Measurements from ENCODE around the gene TAF3.

TAF3 gene

DNA sequence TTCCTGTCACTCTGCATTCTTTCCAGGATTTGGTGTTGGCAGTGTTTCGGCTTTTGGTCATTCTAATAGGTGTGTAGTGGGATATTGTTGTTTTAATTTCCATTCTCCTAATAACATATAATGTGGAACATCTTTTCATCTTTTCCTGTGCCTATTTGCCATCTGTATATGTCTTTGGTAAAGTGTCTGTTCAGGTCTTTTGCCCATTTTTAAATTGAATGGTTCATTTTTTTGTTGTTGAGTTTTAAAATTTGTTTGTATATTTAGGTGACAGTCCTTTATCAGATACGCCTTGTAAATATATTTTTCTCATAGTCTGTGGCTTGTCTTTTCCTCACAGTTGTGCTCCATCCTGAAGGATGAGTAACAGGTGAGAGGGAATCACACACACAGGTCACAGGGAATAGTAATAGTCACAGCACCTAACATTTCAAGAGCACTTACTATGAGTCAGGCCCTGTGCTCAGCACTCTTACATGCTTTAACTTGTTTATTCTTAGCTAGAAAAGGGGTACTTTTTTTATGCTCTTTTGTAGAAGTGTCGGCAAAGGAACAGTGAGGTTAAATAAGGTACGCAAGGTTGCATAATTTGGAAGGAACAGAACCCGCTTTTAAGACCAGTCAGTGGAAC, 119.1 kb downstream of the TAF3 start:
- no peak for DNase-seq (ENCODE audit: low spot score)

DNA sequence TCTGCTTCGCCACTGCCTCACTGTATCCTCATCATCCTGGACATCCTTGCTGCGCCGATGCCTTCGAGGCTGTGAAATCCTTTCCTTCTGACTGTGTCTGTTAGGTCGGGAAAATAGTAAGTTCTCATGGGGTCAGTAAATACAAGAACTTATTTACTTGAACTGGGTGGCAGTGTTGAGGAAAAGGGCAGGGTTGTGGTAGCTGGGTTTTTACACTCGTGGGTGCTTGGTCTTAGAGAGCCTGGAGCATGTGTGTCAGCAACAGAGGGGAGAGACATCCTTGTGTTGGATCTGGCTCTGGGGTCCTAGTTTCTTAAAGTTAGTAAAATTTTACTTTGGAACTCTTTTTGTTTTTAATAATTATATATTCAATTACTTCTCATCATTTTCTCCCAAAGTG, 123.3 kb downstream of the TAF3 start:
- DNase-seq (ENCODE audit: low spot score) = no peak

DNA sequence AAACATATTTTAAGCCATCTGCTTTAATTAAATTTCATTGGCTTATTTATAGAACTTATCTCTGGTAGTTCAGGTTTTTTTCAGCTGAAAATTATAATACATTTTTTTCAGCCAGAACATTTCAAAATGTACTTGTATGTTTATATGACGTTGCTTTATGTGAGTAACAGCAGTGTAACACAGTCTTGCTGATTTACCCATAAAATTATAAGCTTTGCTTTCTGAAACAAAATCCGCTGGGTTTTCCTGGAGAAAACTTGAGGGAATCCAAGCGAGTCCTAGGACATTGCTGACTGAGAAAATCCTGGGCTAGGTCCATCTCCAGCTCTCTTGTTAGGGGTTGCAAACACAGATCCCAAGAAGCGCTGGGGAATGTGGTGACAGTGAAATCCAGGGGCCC, 124.0 kb downstream of the TAF3 start:
- DNase-seq (ENCODE audit: low spot score) = no peak

DNA sequence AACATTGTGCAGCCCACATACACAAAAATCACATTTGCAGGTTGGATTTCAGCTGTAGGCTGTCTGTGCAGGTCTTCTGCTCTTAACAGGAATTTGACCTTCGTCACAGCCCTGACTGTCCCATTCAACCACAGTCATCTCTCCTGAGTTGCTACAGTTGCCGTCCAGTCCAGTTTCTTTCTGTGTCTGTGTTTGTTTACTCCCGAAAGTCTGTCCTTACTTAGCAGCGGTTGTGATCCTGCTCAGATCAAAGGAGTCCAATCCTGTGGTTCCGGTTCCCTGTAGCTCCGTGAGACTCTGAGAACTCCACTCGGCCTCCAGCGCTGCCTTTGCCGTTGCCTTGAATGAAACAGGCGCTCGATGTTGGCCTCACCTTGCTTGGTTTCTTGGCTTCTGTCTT, 124.6 kb downstream of the TAF3 start:
- DNase-seq (ENCODE audit: low spot score) = no peak

DNA sequence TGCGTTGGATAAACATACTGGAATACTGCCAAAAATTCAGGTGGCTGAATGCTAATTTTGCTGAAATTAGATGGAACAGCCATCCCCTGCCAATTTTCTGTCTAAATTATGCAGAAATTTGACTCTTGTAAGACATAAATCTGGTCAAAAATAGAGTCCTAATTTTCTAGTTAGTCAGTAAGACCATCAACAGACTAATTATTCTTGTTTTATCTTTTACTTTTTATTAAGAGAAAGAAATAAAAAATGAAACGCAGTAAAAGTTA, 125.8 kb downstream of the TAF3 start:
- DNase-seq (ENCODE audit: low spot score) = no peak

DNA sequence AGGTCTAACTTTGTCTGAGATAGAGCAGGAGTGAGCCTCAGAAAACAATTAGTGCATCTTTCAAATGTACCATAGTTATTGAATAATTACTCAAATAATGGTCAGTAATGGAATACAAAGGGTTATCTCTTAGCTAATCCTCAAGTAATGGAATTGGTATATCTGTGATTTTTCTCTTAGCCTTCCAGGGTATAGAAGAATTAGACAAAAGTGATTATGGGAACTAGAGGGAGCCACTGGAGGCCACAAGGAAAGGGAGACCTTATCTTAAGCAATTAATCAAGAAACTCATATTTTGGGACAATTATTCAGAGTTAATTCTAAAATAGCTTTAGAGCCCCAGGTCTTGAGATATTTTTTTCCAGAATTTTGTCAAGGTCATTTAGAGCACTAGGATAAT, 126.2 kb downstream of the TAF3 start:
- no peak for DNase-seq (ENCODE audit: low spot score)

DNA sequence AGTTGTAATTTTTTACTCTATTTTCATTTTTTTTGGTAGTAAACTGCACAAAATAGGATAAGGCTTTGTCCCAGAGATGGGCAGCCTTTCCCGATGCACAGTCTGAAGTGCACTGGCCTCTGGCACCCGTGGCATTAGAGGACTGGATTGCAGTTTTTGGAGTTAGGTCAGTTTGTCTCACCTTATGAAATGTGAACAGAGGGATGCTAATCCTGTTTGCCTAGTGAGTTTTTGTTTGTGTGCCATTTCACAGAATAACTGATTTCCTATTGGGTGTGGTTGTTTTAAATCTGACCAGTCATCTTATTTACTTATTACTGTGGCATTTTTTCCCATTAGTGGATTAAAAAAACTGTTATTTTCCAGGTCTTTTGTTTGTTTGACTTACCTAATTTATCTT, 126.7 kb downstream of the TAF3 start:
- peak; percentile 34 for DNase-seq (ENCODE audit: low spot score)

DNA sequence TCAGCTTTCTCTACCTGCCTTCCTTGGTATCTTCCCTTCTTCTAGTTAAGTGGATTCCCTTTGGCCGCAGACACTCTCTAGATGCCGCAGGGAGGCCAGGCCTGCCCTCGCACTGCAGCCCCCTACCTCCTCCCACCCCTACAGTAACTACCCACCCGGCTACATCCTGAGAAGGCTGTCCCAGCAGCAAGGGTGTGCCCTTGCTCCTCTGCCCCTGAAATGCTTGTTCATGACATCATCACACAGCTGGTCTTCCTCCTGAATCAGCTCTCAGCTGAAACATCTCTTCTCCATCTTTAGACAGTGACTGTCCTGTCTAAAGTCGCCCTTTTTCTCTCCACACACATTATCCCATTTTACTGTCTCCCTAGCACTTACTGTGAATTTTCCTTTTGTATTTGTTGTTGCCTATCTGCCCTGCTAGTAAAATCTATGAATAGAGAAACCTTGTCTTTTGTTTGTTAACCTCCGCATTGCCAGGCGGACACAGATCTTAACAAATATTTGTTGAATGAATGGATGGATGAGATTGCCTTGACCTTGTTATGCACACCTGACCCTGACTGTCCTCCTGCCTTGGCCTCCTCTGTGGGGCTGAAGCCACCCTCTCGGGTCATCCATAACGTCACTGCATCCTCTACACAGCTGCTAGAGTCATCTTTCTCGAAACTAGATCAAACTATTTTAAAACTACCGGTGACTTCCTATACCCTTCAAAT, 127.3 kb downstream of the TAF3 start:
- DNase-seq (ENCODE audit: low spot score) = peak; percentile 38

DNA sequence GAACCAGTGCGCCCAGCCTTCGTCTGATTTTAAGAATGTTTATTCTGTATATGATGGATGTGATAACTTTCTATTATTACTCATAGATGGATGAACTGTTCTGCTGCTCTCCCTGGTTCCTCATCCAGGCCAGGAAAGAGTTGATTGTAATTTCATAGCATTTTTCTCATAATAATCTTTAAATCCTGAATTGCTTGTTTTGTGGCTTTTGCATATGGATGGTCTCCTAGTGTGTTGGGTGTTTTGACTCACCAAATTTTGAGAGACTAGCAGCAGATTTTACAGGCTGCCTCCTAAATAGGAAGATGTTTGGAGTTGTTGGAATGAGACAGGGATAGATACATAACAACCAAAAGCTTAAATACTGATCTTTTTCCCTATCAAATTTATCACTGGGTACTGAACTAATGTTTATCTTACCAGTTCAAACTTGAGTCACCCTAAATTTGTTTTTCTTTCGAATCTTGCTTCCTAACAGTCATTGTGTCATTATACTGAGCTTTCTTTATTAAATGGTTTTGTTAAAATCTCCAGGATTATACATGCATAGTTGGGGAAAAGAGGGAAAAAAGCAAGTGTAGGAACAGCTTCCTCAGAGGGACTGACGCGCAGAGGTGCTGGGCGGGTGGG, 130.2 kb downstream of the TAF3 start:
- no peak for DNase-seq (ENCODE audit: low spot score)

DNA sequence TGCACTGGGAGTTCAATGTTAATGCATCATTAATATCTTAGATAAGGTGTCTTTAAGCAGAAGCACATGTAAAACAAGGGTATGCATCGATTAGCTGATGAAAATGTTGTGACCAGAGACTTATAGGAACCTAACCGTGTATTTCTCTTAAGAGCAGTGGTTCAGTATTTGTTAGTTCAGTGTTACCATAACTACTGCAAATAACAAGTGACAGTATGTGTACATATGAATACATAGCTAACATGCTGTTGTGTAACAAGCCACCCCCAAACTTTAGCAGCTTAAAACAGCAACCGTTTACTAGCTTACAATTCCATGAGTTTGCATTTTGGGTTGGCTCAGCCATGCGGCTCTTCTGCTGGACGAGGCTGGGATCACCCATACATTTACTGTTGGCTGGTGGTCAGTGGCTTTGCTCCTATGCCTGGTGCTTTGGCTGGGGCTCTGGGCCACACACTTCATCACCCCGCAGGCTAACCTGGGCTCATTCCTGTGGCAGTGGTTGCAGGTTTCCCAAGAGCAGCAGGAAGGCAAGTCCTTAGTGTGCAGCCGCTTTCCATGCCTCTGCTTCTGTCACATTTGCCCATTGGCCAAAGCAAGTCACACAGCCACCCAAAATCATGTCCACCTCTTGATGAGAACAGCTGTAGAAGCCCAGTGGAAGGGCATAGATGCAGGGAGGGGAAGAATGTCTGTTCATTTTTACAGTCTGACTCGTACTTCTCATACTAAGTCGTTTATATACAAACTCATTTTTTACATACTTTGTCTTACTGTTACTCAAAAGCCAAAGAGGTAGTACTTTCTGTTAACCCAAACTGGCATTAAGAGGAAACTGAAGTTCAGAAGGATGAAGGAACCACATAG, 132.9 kb downstream of the TAF3 start:
- DNase-seq (ENCODE audit: low spot score) = no peak

DNA sequence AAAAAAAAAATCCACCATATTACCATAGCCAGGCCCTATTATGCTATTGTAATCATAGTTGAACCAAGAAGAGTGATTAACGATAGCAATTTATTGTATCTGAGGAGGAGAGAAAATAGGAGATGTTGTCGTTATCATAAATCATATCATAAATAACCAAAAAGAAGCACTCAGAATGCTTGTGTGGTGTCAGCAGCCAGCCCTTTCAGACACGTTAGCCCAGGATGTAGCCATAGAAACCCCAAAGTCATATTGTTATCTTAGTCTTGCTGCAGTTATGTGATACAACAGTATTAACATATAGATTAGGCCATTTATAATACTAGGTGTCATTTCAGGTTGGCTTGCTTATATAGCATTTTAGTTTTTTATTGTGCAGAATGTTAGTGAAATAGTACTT, 134.0 kb downstream of the TAF3 start:
- DNase-seq (ENCODE audit: low spot score) = no peak

DNA sequence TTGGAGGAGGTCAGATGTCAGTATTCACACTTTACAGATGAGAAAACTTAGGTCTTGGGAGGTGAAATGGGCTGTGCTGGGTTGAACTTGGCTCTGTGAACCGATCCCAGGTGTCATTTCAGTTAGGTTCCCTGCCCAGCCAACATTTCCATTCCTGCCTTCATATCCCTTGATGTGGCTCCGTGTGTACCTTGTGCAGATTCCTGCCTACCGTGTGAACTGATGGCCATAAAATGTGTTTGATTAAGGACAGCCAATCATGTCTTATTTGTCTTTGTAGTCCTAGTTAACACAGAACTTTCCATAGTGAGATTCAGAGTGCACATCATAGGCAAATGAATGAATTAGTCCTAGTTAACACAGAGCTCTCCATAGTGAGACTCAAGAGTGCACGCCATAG, 135.1 kb downstream of the TAF3 start:
- no peak for DNase-seq (ENCODE audit: low spot score)

DNA sequence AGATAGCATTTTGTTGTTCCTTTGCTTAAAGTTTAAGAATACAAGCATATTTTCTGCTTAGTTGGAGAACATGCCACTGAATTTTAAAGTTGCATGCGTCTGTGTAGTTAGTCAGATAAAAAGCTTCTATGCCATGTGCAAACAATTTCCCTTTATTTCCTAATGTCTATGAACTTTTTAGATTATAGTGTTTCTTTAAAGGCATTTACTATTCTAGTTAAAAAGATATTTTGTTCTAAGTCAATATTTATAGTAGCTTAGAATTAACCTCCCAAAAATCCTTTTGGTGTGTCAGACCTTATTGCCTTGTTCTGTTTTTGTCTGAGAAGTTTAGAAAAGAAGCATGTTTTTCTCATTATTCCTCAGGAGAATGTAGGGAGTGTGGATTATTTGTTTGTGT, 137.1 kb downstream of the TAF3 start:
- DNase-seq (ENCODE audit: low spot score) = no peak

DNA sequence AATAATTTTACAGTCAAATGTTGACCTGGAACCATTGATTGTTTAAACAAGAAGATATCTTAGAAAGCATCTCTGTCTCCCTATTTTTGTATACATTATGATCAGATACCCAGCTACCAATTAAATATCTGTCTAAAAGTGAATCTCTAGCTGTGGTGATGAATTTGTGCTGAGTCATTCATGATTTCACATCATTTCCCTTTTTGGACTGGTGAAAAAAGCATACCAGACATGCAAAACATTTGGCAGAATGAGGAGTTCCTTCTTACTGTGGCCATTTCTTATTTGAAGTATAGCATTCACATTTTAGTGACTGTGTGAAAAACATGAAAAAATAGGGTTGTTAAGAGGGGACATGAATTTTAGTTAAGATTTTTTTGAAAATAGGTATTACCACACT, 138.2 kb downstream of the TAF3 start:
- DNase-seq (ENCODE audit: low spot score) = peak; percentile 41

DNA sequence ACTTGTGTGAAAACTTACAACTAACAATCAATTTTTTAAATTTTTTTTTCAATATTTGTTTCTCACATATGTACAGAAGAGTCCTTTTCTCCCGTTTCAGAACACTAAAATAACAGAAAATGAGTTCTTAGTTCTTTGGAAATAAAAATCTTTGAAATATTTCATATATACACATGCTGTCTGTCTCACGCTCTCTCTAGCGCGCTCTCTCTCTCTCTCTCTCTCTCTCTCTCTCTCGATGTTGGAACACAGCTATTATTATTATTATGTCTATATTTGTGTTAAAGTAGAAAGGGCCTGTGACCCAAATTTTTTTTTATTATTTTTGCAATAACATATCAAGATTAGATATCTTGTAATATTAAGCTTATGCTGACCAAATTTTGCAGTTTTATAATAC, 139.3 kb downstream of the TAF3 start:
- DNase-seq (ENCODE audit: low spot score) = no peak

DNA sequence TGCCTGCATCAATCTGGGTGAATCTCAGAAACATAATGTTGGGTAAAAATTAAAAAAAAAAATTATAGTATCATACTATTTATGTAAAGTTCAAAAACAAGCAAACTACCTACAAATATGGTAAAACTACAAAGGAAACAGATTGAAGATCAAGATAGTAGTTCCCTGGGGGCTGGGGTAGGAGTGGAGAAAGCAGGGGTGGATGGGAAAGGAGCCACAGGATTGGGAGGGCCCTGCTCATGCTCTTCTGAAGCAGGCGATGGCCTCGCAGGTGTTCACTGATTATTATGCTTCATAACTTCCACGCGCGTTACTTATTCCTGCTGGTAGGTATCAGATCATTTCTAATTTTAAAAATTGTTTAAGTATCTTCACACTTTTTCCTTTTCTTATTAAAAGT, 140.1 kb downstream of the TAF3 start:
- no peak for DNase-seq (ENCODE audit: low spot score)

DNA sequence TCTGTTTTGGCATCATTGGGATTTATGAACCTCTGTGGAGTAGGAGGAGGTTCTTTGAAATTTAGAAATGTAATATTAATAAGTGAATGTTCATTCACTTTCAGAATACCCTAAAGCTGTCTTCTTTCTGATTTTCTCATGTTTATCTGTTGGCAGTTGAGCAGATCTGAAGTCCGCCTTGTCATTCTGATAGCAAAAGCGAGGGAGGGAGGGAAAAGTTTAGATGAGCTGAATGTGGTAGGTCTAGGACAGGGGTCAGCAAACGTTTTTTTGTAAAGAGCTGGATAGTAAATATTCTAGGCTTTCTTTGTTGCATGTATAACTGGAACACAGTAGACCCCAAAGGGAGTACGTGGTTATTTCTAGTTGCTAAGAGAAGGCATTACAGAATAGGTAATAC, 141.8 kb downstream of the TAF3 start:
- DNase-seq (ENCODE audit: low spot score) = no peak

DNA sequence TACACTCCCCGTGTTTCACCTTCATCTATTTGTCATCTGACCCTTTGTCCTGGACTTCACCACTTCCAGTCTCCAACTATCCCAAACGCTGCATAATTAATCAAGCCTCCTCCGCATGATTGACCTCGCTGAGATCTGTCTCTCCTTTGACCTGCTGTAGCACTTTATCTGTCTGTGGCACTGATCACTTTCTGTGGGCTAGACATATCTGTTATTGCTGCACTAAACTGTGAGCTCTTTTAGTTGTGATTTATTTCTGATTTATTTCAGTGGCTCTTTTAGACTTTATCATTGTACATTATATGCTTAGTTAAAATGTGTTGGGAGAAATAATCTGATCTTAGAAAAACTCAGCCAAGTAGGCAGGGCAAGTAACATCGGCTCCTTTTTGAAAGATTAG, 144.3 kb downstream of the TAF3 start:
- DNase-seq (ENCODE audit: low spot score) = no peak

DNA sequence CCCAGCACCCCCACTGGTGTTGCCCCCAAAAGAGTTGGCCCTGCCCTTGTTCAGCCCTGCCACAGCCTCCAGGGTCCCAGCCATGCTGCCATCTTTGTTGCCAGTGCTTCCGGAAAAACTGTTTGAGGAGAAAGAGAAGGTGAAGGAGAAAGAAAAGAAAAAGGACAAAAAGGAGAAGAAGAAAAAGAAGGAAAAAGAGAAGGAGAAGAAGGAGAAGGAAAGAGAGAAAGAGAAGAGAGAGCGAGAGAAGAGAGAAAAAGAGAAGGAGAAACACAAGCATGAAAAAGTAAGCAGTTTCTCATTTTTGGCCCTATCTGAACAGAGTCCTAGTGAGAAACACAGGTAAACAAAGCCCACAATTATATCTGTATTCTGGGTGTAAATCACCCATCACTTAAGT, 147.2 kb downstream of the TAF3 start:
- no peak for DNase-seq (ENCODE audit: low spot score)

DNA sequence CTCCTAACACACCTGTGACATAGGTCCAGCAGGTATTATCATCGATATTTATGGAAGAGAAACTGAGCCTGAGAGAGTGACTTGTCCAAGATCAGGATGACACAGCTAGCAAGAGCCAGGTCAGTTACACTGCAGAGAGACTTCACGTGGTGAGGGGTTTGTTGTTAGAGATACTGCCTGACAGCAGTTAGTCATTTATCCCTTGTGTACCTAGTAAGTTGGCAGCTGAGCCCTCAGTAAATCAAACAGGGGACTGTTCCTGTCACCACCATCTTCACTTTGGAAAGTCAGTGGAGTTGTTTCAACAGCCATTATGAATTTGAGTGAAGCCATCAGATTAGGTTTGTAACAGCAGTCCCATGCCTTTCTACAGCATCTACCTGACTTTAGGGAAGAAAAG, 148.7 kb downstream of the TAF3 start:
- DNase-seq (ENCODE audit: low spot score) = no peak

DNA sequence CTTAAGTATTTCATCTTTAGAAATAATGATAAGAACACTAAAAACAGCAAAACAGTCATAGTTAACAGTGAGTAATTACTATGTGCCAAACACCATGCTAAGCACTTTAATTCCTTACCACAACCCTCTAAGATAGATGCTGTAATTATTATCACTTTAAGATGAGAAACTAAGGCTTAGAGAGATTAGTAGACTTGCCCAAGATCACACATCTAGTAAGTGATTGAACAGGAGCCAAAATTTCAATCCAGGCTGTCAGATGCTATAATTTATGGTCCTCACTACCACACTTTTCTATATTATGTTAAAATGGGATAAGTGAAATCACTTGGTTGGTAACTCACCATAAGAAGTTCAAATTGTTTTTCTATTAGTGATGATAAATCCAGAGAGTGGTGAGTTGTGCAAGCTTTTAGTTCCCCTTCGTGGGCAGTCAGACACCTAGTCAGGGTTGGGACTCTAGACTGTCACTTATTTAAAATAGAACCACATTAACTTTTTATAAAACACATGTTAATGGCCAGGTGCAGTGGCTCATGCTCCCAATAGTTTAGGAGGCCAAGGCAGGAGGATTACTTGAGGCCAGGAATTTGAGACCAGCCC, 150.3 kb downstream of the TAF3 start:
- DNase-seq (ENCODE audit: low spot score) = no peak

DNA sequence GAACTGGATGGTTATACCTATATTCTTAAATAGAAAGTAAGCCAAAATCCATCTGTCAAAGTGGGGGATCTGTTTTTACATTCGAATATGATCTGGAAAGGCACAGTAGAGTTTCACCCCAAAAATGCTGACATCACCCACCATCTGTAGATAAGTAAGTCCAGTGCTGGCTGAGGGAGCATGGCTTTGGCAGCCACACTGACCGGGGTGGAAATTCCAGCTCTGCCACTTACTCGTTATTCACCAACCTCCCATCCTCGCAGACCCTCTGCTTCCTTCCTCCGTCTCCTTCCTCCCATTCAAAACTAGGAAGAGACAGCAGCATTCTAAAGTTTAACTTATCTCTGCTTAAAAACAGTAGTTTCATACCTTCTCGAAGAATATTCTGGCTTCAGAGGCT, 151.3 kb downstream of the TAF3 start:
- DNase-seq (ENCODE audit: low spot score) = peak; percentile 36

DNA sequence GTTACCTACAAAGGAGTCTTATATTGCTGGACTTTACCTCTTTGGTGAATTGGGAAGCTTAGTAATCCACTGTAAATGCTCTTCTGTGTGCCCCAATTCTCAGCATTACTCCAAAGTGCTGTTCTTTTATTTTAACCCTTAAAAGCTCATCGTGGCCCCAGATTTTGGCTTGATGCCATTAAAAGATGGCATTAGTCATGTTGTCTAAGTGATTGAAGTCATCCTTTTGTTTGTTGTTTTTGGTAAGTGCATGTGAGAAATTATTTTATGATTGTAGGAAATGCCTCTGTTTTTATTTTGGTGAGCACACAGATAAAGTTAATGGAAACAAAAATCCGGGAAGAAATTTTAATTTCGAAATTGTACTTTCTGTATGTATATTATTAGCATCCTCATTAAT, 153.6 kb downstream of the TAF3 start:
- DNase-seq (ENCODE audit: low spot score) = no peak
